ENCODE data around the gene PPA2.
"Not testable (repeated sequence)": the region's sequence is repeated elsewhere in the genome, so short reads cannot be mapped to it uniquely, and the experiment has no call there.

PPA2 gene

GRCh38 chr4:105473324-105474098, at the start of gene PPA2:
Gene PPA2, minus strand, starts transcription at chr4:105474062. Its CDS starts 12 bp downstream, at chr4:105474050.
- DNase-seq (ENCODE audit: low read depth in 4 of 4, low spot score in 1 of 4) = peak; percentile 44 to 72 (median 68)

DNA sequence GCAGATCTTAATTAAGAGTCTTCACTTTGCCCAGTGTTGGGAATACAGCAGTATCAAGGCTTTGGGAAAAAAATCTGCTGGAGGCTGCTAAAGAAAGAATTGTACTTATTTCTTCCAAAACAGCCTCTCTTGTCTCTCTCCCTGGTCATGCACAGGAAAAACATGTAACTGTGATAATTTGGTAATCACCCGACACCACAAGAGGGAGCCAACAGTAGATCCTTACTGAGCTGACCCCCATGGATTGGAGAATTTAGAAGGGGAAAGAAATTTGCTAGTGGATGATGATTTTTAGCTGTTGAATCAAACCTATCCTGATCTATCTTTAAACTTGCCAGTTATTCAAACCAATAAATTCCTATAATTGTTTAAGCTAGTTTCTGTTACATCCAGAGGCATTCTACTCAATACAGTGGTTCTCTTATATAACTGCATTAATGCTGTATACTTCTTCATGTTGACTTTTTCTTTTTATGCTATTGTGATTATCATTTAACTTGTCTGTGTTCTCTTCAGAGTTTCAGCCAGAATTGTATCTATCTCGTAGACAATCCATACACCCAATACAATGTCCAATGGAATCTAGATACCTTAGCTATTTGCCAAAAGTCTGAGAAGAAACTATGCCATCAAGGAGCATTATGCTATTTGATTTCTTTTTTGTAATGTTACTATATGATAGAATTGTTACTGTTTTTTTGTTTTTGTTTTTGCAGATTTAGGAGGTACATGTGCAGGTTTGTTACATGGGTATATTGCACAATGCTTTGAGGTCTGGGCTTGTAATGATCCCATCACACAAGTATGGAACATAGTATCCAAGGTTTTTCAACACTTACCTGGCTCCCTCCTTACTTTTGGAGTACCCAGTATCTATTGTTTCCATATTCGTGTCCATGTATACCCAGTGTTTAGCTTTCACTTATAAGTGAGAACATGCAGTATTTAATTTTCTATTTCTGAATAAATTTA, 47.2 kb upstream of the PPA2 start:
- DNase-seq (ENCODE audit: low read depth in 4 of 4, low spot score in 1 of 4) = peak in 1 of 4 experiments; percentile 6

DNA sequence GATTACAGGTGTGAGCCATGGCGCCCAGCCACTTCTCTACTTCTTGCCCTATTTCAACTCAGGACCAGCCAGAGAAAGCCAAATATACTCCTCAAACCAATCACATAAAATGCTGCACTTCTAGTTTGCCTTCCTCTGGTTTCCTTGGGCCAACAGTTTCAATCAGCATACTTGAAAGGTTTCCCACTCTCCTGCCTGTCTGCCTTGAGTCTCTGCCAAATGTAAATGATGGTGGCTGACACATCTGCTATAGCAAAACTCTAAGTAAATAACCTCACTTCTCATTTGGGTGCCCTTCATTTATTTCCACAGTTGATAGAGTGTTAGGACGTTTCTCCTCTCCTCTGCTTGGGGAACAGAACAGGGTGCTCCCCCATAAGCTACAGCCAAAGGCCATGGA, 36.4 kb upstream of the PPA2 start:
- no peak for DNase-seq (ENCODE audit: low read depth in 4 of 4, low spot score in 1 of 4)

DNA sequence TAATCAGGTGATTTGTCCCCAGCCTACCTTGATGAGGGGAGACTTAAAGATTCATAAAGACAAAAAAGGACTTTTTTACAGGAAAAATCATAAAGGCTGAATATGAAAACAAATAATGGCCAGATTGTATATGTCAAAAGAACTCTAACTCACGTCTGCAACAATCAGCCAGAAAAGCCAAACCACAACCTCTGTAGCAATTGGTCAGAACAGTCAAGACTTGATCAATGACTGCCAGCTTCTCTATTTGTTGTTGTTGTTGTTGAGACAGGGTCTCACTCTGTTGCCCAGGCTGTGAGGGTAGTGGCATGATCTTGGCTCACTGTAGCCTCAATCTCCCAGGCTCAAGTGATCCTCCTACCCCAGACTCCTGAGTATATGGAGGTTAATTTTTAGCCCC, 35.9 kb upstream of the PPA2 start:
- DNase-seq (ENCODE audit: low read depth in 4 of 4, low spot score in 1 of 4) = no peak

DNA sequence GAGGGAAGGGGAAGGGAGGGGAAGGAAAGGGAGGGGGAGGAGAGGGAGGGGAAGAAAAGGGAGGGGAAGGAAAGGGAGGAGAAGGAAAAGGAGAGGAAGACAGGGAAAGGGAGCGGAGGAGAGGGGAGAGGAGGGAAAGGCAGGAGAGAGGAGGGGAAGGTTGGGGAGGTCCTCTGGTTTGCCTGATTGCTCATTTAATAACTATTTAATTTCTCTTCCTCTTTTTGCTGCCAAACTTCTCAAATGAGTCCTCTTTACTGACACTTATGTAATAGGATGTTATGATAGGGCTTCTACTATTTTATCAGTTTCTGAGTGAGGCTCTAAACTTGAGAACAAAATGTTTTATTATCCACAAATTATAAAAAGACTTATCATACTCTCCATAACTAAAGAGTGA, 35.4 kb upstream of the PPA2 start:
- no peak for DNase-seq (ENCODE audit: low read depth in 4 of 4, low spot score in 1 of 4)

GRCh38 chr4:105504744-105505143, 30.9 kb upstream of the PPA2 start:
- DNase-seq (ENCODE audit: low read depth in 4 of 4, low spot score in 1 of 4) = no peak

- no peak for DNase-seq (ENCODE audit: low read depth in 4 of 4, low spot score in 1 of 4)
Observed at GRCh38 chr4:105503484-105503883, 29.6 kb upstream of the PPA2 start.

DNA sequence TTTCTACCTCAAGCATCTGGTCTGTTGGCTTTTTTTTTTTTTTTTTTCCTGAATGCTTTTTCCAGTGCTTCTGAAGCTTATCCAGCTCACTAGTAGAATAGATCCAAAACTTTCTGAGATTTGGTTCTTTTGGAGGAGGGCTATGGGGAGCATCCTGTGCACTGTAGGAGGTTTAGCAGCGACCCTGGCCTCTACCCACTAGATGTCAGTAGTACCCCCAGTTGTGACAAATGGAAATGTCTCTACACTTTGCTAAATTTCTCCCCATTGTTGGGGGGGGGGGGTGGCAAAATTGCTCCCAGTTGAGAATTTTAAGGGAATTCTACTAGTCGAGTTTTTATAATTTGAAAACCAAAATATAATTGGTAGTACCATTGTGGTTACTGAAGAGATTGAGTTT, 23.0 kb upstream of the PPA2 start:
- DNase-seq (ENCODE audit: low read depth in 4 of 4, low spot score in 1 of 4) = no peak

DNA sequence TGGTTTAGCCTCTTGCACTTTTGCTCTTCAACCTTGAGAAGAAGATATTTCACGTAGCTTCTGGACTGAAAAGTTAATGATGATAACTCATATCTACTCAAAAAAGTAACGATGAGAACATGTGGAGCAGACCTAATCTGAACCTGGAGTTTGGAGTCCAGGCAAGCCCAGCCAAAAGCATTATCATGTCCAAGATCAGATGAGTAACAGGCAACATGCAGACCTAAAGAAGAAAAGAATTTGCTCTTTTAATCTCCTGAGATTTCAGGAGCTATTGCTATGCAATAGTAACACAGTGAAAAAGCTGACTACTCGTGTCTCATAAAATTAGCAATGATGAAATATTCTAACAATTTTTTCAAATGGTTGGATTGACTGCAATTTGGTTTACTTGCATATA, 21.8 kb upstream of the PPA2 start:
- no peak for DNase-seq (ENCODE audit: low read depth in 4 of 4, low spot score in 1 of 4)

DNA sequence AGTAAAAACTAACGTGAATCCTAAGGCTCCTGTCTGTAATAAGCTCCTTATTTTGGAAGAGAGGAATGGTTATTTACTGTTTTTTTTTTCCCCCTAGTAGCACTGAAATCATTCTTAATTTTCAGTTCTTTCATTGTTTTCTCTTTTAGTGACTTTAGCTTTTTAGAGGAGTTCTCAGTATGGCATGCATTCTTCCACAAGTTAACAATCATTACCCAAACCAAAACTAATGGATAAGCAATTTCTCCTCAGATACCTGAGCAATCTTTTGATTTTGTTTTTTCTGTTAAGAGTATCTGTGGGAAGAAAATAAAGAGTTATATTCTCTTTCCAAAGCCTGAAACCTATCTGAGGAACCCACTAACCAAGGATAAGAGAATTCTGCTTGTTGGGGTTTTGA, 16.7 kb upstream of the PPA2 start:
- no peak for DNase-seq (ENCODE audit: low read depth in 4 of 4, low spot score in 1 of 4)

DNA sequence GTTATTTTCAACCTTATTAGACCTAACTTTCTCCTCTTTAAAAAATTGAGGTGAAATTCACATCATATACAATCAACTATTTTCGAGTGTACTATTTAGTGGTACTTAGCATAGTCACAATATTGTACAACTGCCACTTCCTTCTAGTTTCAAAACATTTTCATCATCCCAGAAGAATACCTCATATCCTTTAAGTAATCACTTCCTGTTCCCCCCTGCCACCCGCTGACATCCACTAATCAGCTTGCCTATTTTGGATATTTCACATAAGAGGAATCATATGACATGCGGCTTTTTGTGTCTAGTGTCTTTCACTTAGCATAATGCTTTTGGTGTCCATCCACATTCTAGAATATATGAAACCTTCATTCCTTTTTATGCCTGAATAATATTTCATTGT, 10.0 kb upstream of the PPA2 start:
- no peak for DNase-seq (ENCODE audit: low read depth in 4 of 4, low spot score in 1 of 4)

DNA sequence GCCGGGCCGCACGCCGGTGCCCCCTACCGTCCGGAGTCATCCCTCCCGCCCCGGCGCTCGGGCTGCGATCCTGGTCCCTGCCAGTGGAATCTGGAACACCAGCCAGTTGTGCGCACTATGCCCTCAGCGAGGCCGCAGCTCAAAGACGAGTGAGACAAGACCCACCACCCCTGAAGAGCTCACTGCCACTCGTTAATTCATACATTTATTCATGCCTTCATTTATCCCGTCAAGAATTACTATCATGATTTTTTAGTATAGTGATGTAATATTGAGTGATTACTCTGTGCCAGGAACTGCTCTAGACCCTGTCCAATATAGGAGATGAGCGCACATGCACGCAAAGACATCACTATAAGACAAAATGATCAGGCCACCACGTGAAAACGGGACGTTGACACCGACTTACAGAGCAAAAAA, 247 bp upstream of the PPA2 start:
- peak in 3 of 4 experiments; percentile 68 to 80 (median 70) for DNase-seq (ENCODE audit: low read depth in 4 of 4, low spot score in 1 of 4)

GRCh38 chr4:105472871-105473323, 965 bp downstream of the PPA2 start:
- DNase-seq (ENCODE audit: low read depth in 4 of 4, low spot score in 1 of 4) = peak in 1 of 4 experiments; percentile 46

GRCh38 chr4:105471566-105472176, 2.2 kb downstream of the PPA2 start:
- DNase-seq (ENCODE audit: low read depth in 4 of 4, low spot score in 1 of 4) = peak; percentile 15 to 53 (median 45)

DNA sequence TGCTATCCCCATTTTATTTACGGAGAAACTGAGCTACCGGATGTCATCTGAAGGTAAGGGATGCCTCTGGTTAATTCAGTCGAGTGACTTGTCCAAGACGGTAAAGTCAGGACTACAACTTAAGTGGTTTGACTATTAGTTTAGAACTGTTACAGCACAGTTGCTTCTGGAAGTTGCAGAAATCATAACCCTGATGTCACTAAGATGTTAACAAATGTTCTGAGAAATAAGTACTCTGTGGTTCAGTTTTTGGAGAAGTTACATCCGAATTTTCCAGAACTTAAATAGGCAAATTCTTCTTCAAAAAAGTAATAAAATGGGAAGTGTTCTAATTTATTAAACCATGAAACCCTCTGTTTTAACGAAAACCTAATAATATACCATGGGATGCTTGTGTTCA, 3.1 kb downstream of the PPA2 start:
- DNase-seq (ENCODE audit: low read depth in 4 of 4, low spot score in 1 of 4) = no peak

DNA sequence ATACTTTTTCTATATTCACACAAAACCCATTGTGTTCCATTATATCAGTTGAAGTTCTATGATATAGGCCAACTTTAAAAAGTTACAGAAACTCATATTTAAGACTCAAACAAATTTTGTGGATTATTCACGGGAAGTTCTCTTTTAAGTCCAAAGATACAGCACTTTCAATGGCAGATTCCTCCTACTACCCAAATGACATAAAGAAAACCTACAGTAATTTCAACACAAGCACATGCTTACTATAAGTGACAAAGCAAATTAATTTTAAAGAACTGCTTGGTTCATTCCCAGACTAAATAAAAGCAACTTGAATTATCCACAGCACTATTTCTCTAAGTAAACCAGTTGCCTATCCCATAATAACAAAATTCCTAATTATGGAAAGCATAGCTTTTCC, 4.1 kb downstream of the PPA2 start:
- DNase-seq (ENCODE audit: low read depth in 4 of 4, low spot score in 1 of 4) = no peak

- DNase-seq (ENCODE audit: low read depth in 4 of 4, low spot score in 1 of 4) = no peak
Observed at GRCh38 chr4:105466580-105466979, 7.3 kb downstream of the PPA2 start.

GRCh38 chr4:105464563-105464962, 9.3 kb downstream of the PPA2 start:
- DNase-seq (ENCODE audit: low read depth in 4 of 4, low spot score in 1 of 4) = not testable (repeated sequence)

DNA sequence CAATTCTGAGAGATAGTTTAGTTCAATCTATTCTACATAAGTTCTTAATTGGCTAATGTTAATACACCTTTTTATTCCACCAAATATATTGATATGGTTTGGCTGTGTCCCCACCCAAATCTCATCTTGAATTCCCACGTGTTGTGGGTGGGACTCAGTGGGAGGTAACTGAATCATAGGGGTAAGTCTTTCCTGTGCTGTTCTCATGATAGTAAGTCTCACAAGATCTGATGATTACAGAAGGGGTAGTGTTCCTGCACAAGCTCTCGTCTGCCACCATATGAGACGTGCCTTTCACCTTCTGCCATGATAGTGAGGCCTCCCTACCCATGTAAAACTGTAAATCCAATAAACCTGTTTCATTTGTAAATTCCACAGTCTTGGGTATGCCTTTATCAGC, 11.3 kb downstream of the PPA2 start:
- no peak for DNase-seq (ENCODE audit: low read depth in 4 of 4, low spot score in 1 of 4)

DNA sequence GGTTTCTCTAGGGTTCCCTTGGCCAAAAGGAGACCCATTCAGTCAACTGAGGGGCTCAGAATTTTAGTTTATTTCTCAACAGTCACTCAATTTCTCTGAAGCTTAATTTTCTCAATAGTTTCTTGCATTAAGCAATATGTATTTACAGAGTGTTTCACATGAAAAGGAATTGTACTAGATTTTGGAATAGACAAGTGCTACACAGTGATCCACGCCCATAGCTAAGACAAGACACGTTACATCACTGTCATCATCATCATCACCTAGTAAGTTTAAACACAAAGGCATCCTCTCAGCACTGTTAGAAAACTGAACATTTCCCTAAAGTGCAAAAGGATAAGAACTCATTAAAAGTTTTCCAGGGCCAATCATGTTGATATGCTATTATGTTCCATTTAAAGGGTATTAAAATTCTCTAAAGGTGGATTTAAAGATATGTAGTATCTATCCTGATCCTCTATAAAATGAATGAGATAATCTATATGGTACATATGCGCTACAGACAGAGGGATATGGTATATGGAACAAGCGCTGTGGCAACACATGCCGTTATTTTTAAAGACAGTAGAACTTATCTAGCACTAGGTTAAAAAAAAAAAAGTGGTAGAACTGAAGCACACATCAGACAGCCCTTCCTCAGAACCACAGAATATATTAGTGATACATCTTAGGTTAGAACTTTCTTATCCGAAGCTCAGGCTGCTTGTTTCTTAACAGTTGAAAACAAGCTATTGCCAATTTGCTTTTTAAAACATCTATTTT, 12.1 kb downstream of the PPA2 start:
- no peak for DNase-seq (ENCODE audit: low read depth in 4 of 4, low spot score in 1 of 4)

DNA sequence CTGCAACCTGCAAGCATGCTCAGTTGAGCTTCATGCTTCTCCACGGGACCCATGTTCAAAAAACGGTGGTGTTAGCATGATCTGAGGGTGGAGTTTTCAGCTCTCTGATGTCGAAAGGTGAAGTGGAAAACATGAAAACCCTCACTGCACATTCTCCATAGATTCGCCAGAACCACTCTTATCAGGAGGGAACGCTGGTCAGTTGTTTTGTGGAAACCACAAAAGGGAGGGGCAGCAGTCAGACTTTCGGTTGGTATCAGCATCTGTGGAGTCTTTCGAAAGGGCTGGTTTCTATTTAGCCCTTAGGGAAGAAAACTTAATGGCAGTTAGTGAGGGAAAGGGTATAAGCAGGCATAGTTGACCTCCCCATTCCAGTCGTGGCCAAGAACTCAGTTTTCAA, 12.6 kb downstream of the PPA2 start:
- DNase-seq (ENCODE audit: low read depth in 4 of 4, low spot score in 1 of 4) = no peak

Data from stimulated activated CD4-positive, alpha-beta T cell treated with anti-CD3 and anti-CD28 coated beads, Interleukin-1b, Interleukin-23, amount 100 ng/mL, for 24 hours (primary cell).